ENCODE data around the gene HENMT1.

The HENMT1 gene

DNA sequence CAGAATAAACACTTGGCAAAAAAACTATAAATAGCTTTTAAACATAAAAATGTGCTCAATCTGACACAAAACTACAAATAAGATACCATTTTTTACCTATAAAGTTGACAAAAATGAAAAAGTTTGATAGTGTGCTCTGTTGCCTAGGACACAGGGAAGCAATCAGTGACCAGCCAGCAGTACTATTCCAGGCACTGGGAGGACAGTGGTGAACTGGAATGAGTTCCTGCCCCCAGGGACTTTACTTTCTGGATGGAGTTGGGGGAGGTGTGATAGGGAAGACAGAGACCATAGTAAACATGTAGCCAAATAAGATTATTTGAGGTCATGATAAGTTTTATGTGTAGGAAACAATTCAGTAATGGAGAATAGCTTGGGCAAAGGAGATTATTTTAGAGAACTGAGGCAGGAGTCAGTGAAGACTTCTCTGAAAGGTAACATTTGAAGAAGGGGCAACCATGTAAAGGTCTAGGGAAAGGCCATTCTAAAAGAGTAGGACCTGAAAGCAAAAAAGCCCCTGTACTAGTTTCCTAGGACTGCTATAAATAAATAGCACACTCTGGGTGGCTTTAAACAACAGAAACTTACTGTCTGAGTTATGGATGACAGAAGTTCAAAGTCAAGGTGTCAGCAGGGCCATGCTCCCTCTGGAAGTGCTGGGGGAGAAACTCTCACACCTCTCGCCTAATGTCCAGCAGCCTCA, 59.0 kb downstream of the HENMT1 start:
- TF ChIP-seq, protein P1, sequence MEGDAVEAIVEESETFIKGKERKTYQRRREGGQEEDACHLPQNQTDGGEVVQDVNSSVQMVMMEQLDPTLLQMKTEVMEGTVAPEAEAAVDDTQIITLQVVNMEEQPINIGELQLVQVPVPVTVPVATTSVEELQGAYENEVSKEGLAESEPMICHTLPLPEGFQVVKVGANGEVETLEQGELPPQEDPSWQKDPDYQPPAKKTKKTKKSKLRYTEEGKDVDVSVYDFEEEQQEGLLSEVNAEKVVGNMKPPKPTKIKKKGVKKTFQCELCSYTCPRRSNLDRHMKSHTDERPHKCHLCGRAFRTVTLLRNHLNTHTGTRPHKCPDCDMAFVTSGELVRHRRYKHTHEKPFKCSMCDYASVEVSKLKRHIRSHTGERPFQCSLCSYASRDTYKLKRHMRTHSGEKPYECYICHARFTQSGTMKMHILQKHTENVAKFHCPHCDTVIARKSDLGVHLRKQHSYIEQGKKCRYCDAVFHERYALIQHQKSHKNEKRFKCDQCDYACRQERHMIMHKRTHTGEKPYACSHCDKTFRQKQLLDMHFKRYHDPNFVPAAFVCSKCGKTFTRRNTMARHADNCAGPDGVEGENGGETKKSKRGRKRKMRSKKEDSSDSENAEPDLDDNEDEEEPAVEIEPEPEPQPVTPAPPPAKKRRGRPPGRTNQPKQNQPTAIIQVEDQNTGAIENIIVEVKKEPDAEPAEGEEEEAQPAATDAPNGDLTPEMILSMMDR (IDR thresholded peaks at IDR 0.05; ENCODE audit: extremely low read depth, insufficient read depth, missing control alignments): no peak
- in situ Hi-C loops (cut with MboI; ENCODE audit: low pct_unique_long_range_greater_than_20kb, low sequenced_read_pairs, unreplicated experiment): no loop called here
- DNase-seq (ENCODE audit: low spot score): no peak

DNA sequence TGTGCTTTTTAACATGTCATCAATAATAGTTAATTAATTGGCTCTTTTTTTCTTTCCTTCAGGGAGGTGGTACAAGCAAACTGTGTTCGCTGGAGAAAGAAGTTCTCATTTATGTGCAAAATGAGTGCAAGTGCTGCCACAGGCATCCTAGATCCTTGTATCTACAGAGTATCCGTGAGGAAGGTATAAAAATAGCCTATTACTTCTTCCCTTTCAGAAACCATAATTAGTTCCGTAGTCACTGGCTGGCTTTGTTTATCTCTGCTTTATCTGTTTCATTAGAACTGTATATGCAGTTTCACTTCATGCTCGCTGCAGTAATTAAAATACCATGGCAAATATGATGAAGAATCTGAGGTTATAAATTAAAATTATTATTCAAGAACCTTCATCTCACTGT, 60.4 kb downstream of the HENMT1 start:
- TF ChIP-seq, protein P1 (IDR thresholded peaks at IDR 0.05; ENCODE audit: extremely low read depth, insufficient read depth, missing control alignments): no peak
- DNase-seq (ENCODE audit: low spot score): no peak
- in situ Hi-C loops (cut with MboI; ENCODE audit: low pct_unique_long_range_greater_than_20kb, low sequenced_read_pairs, unreplicated experiment): no loop called here

DNA sequence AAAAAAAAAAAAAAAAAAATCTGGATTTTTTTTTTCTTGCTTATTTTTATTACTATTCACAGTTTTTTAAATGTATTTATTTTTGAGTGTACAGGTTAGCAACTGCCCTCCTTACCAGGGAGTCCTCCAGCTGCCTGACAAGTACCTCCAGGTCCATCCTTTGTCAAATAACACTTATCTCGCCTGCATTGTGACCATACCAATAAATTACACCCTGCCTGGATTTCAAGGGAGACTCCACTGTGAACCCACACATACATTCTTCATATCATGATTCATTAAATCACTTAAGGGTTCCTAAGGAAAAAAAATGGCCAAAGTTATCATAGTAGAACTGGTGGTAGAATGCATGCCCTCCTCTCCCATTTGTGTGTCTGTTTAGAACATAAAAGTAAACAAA, 62.6 kb downstream of the HENMT1 start:
- in situ Hi-C loops (cut with MboI; ENCODE audit: low pct_unique_long_range_greater_than_20kb, low sequenced_read_pairs, unreplicated experiment): no loop called here
- no peak for DNase-seq (ENCODE audit: low spot score)
- TF ChIP-seq, protein P1 (IDR thresholded peaks at IDR 0.05; ENCODE audit: extremely low read depth, insufficient read depth, missing control alignments): no peak
